Ishikawa (cell line): ENCODE measurements around the gene SH2D6.

Source experiments
- EGR1 ChIP-seq: IDR thresholded peaks from 2 replicates; pipeline ENCODE4 v1.6.1; 2012
- EP300 ChIP-seq: IDR thresholded peaks from 2 replicates; pipeline ENCODE4 v1.6.1; 2012; ENCODE audit warnings: borderline replicate concordance
- FOXM1 ChIP-seq: IDR thresholded peaks from 2 replicates; pipeline ENCODE4 v1.6.1; 2012; ENCODE audit warnings: low read depth, borderline replicate concordance
- NFIC ChIP-seq: IDR thresholded peaks from 2 replicates; pipeline ENCODE4 v1.6.1; 2012
- RAD21 ChIP-seq: IDR thresholded peaks from 2 replicates; pipeline ENCODE4 v1.6.1; 2012; ENCODE audit warnings: low read depth
- TAF1 ChIP-seq: IDR thresholded peaks from 2 replicates; pipeline ENCODE4 v1.6.1; 2012; ENCODE audit warnings: low read depth, mild to moderate bottlenecking
- YY1 ChIP-seq: IDR thresholded peaks from 2 replicates; pipeline ENCODE4 v1.6.1; 2012; ENCODE audit warnings: low read depth

- TF ChIP-seq EP300 (no peak), TAF1 (no peak), RAD21 (no peak), EGR1 (no peak), YY1 (no peak), NFIC (no peak), FOXM1 (no peak)
Observed at GRCh38 chr2:85377083-85377482, 41.4 kb upstream of the SH2D6 start.
